HEK293T (cell line): ENCODE results near the gene INPP4B.

Source experiments
- ARNT ChIP-seq: fragments of 450-650 bp; IDR thresholded peaks from 2 replicates; pipeline ENCODE4 v1.6.1; 2017; ENCODE audit warnings: mild to moderate bottlenecking
- BHLHE40 ChIP-seq: fragments of 450-650 bp; IDR thresholded peaks from 2 replicates; pipeline ENCODE4 v1.6.1; 2016; ENCODE audit warnings: mild to moderate bottlenecking, moderate library complexity, borderline replicate concordance
- CTBP1 ChIP-seq: fragments of 450-650 bp; IDR thresholded peaks from 2 replicates; pipeline ENCODE4 v1.6.1; 2016; ENCODE audit warnings: borderline replicate concordance
- ELF4 ChIP-seq: fragments of 450-650 bp; IDR thresholded peaks from 2 replicates; pipeline ENCODE4 v1.6.1; 2017; ENCODE audit warnings: antibody characterized with exemption
- FOXA1 ChIP-seq: fragments of 450-650 bp; IDR thresholded peaks from 2 replicates; pipeline ENCODE4 v1.6.1; 2016; ENCODE audit warnings: mild to moderate bottlenecking
- FOXM1 ChIP-seq: fragments of 450-650 bp; IDR thresholded peaks from 2 replicates; pipeline ENCODE4 v1.6.1; 2017; ENCODE audit warnings: mild to moderate bottlenecking, borderline replicate concordance
- L3MBTL2 ChIP-seq: fragments of 450-650 bp; conservative IDR thresholded peaks from 2 replicates; pipeline ENCODE4 v1.6.1; 2016; ENCODE audit warnings: mild to moderate bottlenecking
- LEF1 ChIP-seq: fragments of 450-650 bp; IDR thresholded peaks from 2 replicates; pipeline ENCODE4 v1.6.1; 2017; ENCODE audit warnings: mild to moderate bottlenecking, borderline replicate concordance
- NFRKB ChIP-seq: fragments of 450-650 bp; IDR thresholded peaks from 2 replicates; pipeline ENCODE4 v1.6.1; 2016; ENCODE audit warnings: mild to moderate bottlenecking, moderate library complexity
- PKNOX1 ChIP-seq: fragments of 450-650 bp; IDR thresholded peaks from 2 replicates; pipeline ENCODE4 v1.6.1; 2016
- SP1 ChIP-seq: fragments of 450-650 bp; IDR thresholded peaks from 2 replicates; pipeline ENCODE4 v1.6.1; 2017
- SUZ12 ChIP-seq: fragments of 450-650 bp; IDR thresholded peaks from 2 replicates; pipeline ENCODE4 v1.6.1; 2016; ENCODE audit warnings: mild to moderate bottlenecking

GRCh38 chr4:142567620-142568451, 278.3 kb downstream of the INPP4B start:
- TF ChIP-seq BHLHE40, result no peak
- TF ChIP-seq PKNOX1, result no peak
- TF ChIP-seq FOXA1, result no peak
- no peak for TF ChIP-seq FOXM1
- TF ChIP-seq SUZ12, result no peak
- TF ChIP-seq LEF1, result no peak
- TF ChIP-seq NFRKB, result no peak
- TF ChIP-seq SP1, result no peak
- TF ChIP-seq CTBP1, result no peak
- no peak for TF ChIP-seq ARNT
- no peak for TF ChIP-seq L3MBTL2
- no peak for TF ChIP-seq ELF4
